OCI-LY7 (cell line): ENCODE data around the gene CUBN.

Experiments
- CTCF ChIP-seq: fragments of 200-600 bp; sonication (generic); conservative IDR thresholded peaks from 2 replicates; pipeline ENCODE4 v1.5.1; 2014; ENCODE audit warnings: mild to moderate bottlenecking, antibody characterized with exemption, low read length, moderate library complexity, mixed read lengths
- EZH2phosphoT487 ChIP-seq: fragments of 200-600 bp; sonication (generic); IDR thresholded peaks from 2 replicates; pipeline ENCODE4 v1.6.1; 2018; ENCODE audit warnings: low read depth, borderline replicate concordance, mild to moderate bottlenecking, mixed run types, antibody characterized with exemption, low read length, moderate library complexity, mixed read lengths

- TF ChIP-seq CTCF: no peak
- no peak for TF ChIP-seq EZH2phosphoT487
These were observed 186.0 kb downstream of the CUBN start for GRCh38 chr10:16943295-16944285.
